OCI-LY7 (cell line): ENCODE results near the gene SPATA2.

Experiments
- EZH2phosphoT487 ChIP-seq: fragments of 200-600 bp; sonication (generic); IDR thresholded peaks from 2 replicates; pipeline ENCODE4 v1.6.1; 2018; ENCODE audit warnings: low read depth, borderline replicate concordance, mild to moderate bottlenecking, mixed run types, antibody characterized with exemption, low read length, moderate library complexity, mixed read lengths
- TF ChIP-seq, protein P1 (sequence below): fragments of 200-600 bp; sonication (generic); conservative IDR thresholded peaks from 2 replicates; pipeline ENCODE4 v1.5.1; 2014; ENCODE audit warnings: mild to moderate bottlenecking, antibody characterized with exemption, low read length, moderate library complexity, mixed read lengths

DNA sequence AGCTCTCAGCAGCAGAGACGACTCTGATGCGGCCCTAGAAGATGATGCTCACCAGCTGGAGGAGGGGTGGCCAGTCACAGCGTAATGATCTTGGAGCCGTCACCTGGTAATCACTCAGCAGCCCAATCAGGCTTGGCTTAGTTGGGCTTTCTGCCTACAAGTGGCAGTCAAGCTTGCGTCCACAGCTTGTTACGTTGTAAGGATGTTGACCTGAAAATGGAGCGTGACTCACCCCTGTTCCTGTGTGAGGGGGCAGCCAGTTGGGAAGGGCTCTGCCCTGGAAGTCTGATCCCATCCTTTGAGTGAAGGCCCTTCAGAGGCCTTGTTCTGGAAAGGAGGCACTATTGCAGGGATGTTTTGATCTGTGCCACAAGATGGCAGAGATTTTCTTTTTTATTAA is 49.8 kb downstream of the SPATA2 start:
- TF ChIP-seq, protein P1, sequence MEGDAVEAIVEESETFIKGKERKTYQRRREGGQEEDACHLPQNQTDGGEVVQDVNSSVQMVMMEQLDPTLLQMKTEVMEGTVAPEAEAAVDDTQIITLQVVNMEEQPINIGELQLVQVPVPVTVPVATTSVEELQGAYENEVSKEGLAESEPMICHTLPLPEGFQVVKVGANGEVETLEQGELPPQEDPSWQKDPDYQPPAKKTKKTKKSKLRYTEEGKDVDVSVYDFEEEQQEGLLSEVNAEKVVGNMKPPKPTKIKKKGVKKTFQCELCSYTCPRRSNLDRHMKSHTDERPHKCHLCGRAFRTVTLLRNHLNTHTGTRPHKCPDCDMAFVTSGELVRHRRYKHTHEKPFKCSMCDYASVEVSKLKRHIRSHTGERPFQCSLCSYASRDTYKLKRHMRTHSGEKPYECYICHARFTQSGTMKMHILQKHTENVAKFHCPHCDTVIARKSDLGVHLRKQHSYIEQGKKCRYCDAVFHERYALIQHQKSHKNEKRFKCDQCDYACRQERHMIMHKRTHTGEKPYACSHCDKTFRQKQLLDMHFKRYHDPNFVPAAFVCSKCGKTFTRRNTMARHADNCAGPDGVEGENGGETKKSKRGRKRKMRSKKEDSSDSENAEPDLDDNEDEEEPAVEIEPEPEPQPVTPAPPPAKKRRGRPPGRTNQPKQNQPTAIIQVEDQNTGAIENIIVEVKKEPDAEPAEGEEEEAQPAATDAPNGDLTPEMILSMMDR: no peak
- no peak for TF ChIP-seq EZH2phosphoT487
